NCI-H1694 treated with DMSO at 0.1 percent for 48 hours (cell line): Measurements from ENCODE around the gene HDAC4.

Experiments
- DNase-seq: peaks from one replicate; lab custom pipeline; 2025; lab: John Stamatoyannopoulos, UW

The HDAC4 gene

DNA sequence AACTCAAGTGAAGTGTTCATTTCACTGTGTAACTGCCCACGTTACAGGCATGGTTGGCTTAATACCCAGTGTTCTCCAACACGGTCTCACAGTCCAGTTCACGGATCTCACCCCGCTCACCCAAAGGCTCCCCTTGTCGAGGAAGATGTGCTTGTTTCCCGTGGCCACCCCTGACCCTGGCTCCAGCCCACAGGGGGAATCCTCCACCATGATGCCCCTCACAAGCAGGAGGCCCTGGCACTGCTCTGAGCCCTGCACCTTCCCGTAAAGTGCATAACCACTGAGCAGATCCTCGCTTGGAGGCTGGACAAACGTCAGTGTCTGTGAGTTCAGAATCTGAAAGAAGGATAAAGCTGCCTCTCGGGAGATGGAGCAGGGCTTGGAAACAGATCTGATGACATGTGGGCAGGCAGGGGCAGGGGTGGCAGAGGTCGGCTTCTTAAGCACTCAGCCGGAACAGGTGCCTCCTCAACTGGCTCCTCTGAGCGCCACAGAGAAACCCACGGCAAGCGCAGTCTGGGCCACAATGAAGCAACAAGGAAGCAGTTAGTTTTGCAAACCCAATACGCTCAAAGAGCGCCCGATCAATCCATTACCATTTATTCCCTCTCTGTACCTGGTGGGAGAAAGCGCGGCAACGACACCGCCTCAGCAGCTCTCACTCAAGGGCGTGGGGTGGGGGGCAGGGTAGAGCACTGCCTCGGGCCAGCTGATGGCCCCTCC, 17.6 kb downstream of the HDAC4 start:
- no peak for DNase-seq

DNA sequence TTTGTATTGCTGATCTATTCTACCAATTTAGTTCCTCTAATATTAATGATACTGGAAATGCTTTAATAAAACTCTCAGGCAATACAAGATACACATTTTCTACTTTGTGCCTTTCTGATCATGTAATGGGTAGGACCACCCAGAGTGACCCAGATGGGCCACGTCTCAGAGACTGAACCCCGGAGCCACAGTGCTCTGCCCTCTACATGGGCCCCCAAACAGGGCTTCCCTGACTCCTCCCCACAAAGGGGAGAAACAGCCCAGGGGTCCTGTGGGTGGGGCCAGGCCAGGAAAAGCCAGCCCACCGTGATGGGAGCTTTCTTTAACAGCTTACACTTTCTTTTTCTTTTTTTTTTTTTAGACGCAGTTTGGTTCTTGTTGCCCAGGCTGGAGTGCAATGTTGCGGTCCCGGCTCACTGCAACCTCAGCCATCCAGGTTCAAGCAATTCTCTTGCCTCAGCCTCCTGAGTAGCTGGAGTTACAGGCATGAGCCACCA, 18.4 kb downstream of the HDAC4 start:
- no peak for DNase-seq

DNA sequence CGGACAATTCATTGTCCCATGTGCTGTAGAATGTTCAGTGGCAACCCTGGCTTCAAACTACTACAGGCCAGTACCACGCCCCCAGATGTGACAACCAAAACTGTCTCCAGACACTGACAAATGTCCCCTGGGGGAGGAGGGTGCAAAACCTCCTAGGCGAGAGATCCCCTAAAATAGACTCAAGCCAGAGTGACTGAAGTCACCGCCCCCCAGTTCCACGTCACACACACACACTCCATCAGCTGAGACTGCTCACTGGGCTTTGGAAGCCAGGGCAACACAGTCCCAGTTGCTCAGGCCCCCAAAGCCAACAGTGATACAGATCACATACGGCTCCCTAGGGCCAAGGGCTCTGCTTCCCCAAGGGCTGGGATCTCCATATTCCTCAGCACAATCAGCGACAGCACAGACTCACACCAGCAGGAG, 19.1 kb downstream of the HDAC4 start:
- no peak for DNase-seq

DNA sequence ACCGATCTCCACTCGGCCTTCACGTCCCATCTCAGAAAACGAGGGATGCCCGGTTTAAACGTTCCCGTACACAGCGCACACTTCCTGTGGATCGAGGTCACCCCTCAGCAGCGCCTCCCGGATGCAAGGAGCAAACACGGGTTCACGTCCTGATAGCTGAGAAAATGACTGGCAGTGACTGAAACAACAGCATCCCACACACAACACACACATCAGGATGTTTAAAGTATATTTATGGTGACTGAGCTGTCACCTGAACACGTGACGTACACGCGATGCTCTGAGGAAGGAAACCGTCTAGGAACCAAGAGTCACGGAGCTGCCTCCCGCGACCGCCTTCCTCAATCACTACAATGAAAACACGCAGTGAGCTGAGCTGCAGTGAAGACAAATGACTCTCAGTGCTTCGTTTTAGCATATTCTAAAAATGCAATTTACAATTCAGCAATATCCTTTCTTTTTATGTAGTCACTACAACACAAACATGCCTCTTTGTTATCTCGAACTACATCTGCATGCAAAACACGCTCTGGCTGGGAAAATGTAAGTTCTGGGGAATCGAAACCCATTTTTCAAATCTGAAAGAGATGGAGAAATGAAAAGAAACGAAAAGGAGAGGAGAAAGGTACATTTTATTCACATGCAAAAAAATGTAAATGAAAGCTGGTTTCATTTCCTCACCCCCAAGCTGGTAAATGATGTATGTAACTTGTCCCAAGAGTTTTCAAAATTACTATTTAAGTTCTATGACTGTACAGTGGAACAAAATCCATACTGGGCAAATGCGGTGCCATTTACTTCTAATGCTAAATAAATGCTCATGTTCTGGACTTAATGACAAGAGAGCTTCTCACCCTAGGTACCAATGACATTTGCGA, 19.8 kb downstream of the HDAC4 start:
- no peak for DNase-seq

DNA sequence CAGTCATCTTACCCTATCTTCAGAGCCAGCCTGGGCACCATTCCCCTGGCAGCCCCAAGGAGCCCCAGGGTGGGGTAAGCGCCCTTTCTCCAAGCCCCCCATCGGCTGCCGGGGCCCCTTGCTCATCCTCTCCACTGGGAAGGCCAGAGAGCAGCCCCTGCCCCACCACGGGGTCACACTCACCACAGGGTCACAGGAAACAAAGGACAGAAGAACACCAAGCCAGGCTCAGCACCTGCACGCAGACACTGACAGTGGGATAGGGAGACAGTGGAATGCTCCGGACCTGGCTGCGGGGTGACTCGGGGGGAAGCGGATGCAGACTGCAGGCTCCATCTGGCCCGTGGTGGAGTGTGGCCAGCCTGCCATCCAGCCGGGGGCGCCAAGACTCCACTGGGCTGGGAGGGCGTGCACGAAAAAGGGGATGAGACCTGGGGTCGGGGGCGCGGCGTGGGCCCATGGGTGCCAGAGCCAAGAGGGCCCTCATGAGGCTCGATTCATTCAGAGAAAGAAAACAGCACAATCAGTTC, 21.1 kb downstream of the HDAC4 start:
- no peak for DNase-seq

DNA sequence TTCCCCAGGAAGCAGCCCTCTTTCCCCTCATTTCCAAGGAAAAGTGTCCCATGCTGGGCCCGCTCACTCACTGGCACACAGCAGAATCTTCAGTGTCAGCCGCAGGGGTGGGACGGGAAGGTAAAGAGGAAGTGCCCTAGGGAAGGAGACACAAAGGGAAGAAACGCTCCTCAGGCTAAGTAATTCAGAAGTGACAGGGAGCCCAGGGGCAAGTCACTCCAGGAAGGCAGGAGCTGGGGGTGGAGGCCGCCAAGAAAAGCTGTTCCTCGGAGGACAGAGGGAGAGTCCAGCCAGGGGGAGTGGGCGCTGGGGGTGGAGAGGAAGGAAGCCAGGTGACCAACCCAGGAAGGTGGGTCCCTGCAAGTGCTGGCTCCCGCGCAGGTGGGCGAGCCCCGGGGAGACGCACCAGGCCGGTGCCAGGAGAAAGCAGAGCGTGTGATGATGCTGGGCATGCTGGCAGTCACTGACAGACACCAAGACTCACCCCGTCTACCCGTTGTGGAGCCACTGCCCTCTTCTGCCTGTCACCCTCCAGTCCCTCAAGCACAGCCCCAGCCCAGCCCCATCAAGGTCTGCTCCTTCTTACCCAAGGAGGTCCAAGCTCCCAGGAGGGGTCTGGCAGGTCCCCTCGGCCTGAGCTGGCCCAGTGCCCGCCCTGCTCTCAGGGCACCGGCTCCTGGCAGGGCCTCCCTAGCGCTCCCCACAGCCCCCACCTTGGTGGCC, 21.7 kb downstream of the HDAC4 start:
- DNase-seq, result no peak

DNA sequence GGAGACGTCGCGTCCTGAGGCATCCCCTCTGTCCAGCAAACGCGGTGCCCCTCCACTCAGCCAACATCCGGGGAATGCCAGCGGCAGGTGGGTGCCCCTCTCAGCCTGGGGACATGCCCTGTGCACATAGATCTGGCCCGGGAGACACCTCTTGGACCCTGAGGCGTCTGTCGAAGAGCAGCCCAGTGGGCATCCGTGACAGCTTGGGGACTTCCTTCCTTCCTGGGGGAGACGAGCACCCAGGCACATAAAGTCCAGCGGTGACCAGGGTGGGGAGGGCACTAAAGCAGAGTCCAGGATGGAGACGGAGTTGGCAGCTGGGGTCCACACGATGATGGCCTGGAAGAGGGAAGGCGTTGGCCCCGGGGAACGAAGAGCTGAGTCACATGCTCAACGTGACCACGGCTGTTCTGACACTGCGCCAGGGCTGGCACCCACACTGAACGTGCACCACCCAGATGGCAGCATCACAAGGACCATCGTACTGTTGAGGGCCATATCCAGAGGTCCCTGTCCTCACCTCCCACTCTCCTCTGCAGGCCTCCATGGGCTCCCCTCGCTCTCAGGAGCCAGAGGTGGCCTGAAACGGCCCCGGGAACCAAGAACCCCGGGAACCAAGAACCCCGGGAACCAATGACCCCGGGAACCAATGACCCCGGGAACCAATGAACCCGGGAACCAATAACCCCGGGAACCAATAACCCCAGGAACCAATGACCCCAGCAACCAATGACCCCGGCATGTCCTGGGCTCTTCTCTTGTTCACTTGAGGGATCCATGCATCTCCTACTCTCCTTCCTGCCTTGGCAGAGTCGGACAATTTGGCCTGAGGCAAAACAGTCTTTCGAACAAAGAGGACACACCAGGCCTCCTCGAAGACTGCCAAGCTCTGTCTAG, 22.6 kb downstream of the HDAC4 start:
- no peak for DNase-seq

DNA sequence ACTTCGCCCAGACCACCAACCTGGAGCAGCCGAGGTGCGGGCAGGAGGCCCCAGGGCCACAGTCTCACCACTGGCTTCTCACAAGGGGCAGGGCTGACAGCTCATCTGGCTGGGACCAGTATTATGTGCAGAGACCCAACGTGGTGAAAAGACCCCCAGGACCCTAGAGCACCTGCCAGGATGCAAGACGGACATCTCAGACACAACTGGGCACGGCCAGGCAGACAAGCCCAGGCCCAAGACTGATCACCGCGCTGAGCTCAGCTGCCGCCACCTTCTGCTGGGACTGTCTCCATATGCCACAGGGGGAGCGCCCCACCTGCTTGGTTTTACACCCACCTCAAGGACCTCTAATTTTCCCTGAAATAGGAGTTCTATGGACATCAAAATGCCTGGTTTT, 23.2 kb downstream of the HDAC4 start:
- no peak for DNase-seq

DNA sequence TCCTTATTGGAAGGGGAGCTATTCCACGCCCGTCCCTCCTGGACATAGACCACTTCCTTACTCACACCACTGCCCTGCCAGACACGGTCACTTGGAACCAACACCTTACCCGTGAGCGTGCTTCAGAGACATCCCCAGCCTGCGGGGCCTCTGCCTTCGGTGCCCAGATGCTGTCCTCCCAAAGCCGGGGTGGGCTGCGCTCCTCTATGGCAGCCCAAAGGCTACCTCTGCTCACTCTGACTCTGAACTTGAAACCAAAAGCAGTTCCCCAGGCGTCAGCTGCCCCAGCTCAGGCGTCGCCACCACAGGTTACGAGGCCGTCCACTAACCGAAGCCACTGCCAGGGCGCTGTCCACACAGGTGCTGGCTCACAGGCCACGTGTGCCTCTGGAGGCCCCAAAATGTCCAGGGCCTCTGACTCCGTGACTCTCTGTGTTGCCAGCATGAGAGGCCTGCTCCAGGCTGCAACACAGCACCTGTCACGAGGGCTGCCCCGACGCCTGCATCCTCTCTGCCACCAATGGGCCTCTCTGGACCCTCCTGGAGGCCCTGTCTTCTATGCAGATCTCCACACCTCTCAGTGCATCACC, 23.8 kb downstream of the HDAC4 start:
- no peak for DNase-seq

DNA sequence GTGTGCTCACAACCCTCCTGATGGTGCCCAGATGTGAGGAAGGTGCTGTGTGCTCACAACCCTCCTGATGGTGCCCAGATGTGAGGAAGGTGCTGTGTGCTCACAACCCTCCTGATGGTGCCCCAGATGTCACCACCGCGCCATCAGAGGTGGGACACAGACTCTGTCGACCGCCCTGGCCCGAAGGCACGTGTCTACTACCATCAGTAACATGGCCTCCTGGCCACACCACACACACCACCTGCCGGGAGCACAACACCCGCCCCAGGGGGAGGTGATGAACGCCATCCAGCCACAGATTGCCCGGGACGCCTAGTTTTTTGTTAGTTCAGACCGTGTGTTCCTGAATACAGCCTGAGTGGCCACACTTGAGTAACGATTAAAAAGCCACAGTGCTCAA, 24.5 kb downstream of the HDAC4 start:
- no peak for DNase-seq

DNA sequence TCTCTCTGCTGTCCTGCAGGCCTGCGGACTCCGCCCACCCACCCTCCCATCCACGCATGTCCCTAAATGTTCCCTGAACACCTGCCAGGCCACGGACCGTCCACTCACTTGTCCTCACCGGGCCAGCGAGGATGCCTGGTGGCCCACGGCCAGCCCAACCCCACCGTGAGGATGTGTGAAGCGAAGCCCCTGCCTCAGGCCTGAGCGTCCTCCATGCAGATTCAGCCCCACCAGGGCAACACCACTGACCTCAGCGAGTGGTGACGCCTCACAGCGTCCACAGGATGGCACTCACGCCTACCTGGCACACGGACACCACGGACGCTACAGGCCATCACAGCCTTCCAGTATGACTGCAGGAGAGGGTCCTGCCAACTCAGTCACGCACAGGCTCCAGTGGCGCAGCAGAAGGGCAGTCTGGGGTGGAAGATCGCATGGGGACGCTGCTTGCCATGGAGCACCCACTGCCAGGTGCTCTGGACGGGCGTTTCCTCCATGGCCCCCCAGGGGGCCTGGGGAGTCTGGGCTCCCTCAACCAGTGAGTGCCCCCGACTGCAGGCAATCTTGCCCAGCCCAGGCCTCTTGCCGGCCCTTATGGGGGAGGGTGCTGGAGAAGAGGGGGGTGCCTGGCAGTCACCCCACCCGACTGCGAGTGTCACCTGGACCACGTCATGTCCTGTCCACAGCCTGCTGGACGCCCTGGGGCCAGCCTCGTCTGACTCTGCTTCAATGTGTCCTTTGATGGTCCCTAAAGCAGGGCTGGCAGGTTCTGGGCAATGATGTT, 25.4 kb downstream of the HDAC4 start:
- no peak for DNase-seq

DNA sequence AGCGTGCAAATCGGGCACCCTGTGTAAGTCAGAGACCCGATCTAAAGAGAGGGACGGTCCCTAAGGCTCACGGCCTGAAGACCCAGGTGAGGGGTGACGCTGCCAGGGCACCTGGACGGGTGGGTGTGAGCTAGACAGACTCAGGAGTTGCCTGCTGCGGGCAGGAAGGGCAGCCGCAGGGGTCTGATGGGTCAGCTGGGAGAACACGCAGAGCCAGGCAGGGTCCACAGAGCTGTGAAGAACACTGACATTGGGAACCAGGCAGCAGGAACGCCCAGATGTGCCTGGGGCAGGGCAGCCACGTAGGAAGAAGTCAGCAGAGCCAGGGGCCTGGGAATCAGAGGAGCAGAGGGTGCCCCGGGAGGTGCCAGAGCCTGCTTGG, 25.9 kb downstream of the HDAC4 start:
- no peak for DNase-seq

DNA sequence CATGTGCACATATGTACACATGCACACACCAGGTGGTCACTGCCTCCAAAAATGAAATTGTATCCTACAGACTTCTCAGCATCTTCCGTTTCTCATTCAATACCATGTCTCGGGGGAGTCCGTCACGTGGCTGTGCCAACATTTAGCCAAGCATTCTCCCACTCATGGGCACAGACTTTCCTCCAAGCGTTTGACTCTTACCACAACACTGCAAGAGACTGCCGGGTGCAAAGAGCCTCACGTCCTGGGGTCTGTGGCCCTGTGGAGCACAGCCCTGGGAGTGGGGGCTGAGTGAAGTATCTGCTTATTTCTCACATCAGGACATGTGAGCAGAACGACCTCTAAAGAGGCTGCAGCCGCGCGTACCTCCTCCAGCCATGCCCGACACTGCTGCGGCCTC, 28.0 kb downstream of the HDAC4 start:
- DNase-seq, result no peak

DNA sequence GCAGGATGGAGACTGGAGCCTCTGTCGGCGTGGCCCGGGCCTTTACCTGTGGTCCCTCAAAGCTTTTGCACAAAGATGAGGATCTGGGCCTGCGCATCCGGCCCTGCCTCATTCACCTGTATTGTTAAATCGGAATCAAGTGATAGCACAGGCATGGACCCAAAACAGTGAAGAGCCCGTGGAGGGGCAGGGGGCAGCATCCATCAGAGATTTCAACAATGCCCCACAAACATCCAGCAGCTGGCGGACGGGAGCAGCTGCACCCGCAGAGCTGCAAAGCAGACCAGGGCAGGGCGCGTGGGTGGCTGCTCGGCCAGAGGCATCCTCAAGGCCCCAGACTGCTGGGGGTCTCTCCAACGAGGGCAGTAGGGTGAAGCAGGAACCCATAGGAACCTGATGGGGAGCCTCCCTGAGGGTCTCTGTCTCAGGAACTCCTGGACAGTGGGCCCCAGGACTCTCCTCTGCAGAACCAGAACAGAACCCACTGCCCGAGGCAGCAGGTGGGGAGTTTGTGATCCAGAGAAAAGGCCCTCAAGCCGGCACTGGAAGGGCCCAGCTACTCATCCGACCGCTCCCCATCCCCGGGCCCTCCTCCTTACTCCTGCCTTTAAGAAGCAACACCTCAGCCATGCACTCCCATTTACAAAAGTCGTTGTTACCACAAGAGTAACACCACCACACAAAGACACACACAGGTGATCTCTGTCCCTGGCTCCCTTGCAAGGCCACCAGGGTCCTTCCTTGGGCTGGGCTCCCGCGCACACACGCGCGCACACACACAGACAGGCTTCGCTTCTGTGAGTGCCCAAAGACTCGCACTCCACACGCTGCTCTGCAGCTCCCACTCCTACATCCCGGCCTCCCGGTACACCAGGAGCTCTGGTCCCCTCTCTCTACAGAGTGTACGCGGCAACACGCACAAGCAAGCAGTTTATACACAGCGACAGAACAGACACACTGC, 28.8 kb downstream of the HDAC4 start:
- DNase-seq, result no peak

DNA sequence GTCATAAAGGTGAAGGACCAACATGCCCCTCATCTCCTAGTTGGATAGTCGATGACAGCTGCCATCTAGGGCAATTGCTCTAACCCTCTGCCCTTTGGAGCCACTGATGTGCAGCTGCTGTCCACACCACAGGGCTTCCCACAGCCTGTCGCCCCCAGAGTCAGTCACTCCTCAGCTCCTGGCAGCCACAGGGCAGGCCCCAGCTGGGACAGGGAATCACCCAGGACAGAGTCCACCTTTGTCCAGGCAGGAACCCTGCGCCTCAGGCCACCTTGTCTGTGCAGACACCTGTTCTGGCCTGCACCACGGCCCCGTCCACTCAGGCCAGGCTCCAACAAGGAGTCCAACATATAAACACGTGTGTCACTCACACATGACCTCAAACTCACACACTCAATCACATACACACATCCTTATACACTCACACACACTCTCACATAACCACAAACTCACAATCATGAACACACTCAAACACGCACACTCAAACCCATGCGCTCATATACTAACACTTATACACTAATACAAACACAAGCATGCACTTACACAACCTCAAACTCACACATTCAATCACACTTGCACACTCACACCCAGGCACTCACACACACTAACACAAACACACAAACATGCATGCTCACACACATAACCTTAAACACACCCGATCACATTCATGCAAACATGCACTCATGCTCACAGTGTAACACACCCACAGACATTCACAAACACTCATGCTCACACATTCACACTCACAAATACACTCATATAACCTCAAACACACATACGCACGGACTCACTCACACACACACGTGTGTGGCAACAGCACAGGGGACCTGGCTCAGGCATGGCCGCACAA, 29.7 kb downstream of the HDAC4 start:
- DNase-seq, result no peak

DNA sequence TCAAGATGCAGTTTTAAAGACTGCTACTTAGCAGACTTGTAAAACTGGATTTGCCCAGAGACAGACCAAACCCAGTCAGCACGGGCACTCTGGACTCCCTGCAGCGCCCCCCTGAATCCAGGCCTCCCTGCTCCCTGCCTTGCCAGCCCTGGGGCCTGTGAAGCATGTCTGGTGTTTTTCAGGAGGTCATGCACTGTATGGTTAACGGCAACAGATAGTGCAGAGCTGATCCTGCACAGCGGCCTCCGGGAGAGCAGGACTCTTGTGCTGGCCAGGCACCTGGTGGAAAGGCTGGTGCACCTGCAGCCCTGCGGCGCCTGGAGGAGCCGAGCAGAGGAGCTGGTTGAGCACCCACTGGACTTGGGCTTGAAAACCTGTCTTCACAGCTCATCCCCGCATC, 30.4 kb downstream of the HDAC4 start:
- no peak for DNase-seq

DNA sequence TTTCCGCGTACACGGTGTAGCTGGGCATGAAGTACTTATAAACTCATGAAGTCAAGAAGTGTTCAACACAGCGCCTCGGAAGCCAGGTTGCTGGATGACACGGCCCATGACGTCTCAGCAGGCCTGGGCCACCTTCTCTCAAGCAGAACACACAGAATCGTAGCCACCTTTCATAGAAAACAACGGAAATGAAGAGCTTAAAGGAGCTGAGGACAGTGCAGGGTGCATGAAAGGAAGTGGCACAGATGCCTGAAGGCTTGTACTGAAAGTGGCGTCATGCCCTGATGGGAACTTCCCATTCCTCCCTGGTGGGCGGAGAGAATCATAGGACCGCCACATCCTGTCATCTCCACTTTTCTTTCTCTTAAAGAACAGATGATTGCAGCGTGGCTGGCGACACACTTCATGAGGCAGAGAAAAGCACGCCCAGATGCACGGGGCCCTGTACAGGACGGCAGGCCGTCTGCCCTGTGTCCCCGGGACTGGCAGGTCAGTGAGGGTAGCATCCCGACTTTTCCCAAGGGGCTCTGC, 31.1 kb downstream of the HDAC4 start:
- DNase-seq, result no peak
